MM.1S (cell line): Measurements from ENCODE around the gene KLF1.
A peak's percentile ranks its signal among the peaks of the same experiment; 100 is the strongest.

ENCODE experiments used
- DNase-seq: peaks from one replicate; pipeline ENCODE4 v3.0.0-alpha.2; 2015
- H2AFZ ChIP-seq: fragments of 300-600 bp; sonication (generic); 2 replicates; pipeline ENCODE4 v1.6.0; 2016; ENCODE audit warnings: antibody characterized with exemption, low read length
- H3F3A ChIP-seq: fragments of 300-600 bp; sonication (generic); 2 replicates; pipeline ENCODE4 v1.6.1; 2016; ENCODE audit warnings: mild to moderate bottlenecking, antibody characterized with exemption, low read length, moderate library complexity, mixed read lengths; ENCODE audit not compliant: insufficient read depth
- H3K27ac ChIP-seq: fragments of 300-600 bp; sonication (generic); 2 replicates; pipeline ENCODE4 v1.5.1; 2016; ENCODE audit warnings: mild to moderate bottlenecking, low read length
- H3K27me3 ChIP-seq: fragments of 300-600 bp; sonication (generic); replicated peaks from 2 replicates; pipeline ENCODE4 v1.6.0; 2016; ENCODE audit warnings: low read length; ENCODE audit not compliant: insufficient read depth
- H3K36me3 ChIP-seq: fragments of 300-600 bp; sonication (generic); replicated peaks from 2 replicates; pipeline ENCODE4 v1.6.1; 2016; ENCODE audit warnings: mild to moderate bottlenecking, low read length, mixed read lengths; ENCODE audit not compliant: insufficient read depth
- H3K4me1 ChIP-seq: fragments of 300-600 bp; sonication (generic); 2 replicates; pipeline ENCODE4 v1.6.1; 2016; ENCODE audit warnings: low read length, mixed read lengths
- H3K4me2 ChIP-seq: fragments of 300-600 bp; sonication (generic); 2 replicates; pipeline ENCODE4 v1.6.0; 2016; ENCODE audit warnings: low read depth, low read length
- H3K4me3 ChIP-seq: fragments of 300-600 bp; sonication (generic); 2 replicates; pipeline ENCODE4 v1.5.1; 2016; ENCODE audit warnings: low read length, mixed read lengths
- H3K79me2 ChIP-seq: fragments of 300-600 bp; sonication (generic); 2 replicates; pipeline ENCODE4 v1.6.1; 2016; ENCODE audit warnings: mixed run types, low read length, mixed read lengths
- H3K9ac ChIP-seq: fragments of 300-600 bp; sonication (generic); 2 replicates; pipeline ENCODE4 v1.6.1; 2016; ENCODE audit warnings: low read length, mixed read lengths
- H3K9me2 ChIP-seq: fragments of 300-600 bp; sonication (generic); replicated peaks from 2 replicates; pipeline ENCODE4 v1.6.1; 2016; ENCODE audit warnings: mild to moderate bottlenecking, low read length, mixed read lengths; ENCODE audit not compliant: insufficient read depth
- H3K9me3 ChIP-seq: fragments of 300-600 bp; sonication (generic); replicated peaks from 2 replicates; pipeline ENCODE4 v1.6.1; 2016; ENCODE audit warnings: mild to moderate bottlenecking, low read length, mixed read lengths; ENCODE audit not compliant: insufficient read depth
- H4K20me1 ChIP-seq: fragments of 300-600 bp; sonication (generic); 2 replicates; pipeline ENCODE4 v1.6.1; 2016; ENCODE audit warnings: mild to moderate bottlenecking, low read length, moderate library complexity, mixed read lengths; ENCODE audit not compliant: insufficient read depth
- EZH2 ChIP-seq: fragments of 300-600 bp; sonication (generic); optimal IDR thresholded peaks from 2 replicates; pipeline ENCODE3; 2017; ENCODE audit warnings: low read depth, mild to moderate bottlenecking, antibody characterized with exemption, low read length, mixed read lengths
- EZH2phosphoT487 ChIP-seq: fragments of 300-600 bp; sonication (generic); IDR thresholded peaks from 2 replicates; pipeline ENCODE4 v1.6.1; 2018; ENCODE audit warnings: antibody characterized with exemption, low read length
- TF ChIP-seq, protein P1 (sequence below): fragments of 300-600 bp; sonication (generic); IDR thresholded peaks from 2 replicates; pipeline ENCODE4 v1.5.1; 2016; ENCODE audit warnings: antibody characterized with exemption, low read length, mixed read lengths

Gene KLF1

DNA sequence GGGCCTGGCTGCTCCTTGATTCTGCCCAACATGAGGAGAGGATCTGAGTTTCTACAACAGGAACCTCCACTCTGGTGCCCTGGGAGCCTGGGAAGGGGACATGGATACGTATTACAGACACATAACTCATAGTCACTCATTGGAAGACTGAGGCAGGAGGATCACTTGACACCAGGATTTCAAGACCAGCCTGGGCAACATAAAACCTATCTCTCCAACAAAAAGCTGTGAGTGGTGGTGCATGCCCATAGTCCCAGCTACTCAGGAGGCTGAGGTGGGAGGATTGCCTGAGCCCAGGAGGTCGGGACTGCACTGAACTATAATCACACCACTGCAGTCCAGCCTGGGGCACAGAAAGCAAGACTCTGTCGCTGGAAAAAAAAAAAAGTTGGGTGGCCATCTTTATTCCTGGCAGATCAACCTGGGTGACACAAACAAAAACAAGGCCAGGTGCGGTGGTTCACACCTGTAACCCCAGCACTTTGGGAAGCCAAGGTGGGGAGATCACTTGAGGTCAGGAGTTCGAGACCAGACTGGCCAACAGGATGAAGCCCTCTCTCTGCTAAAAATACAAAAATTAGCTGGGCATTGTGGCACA lies 1.1 kb upstream of the KLF1 start:
- Histone ChIP-seq H3K9me2 (no peaks in the 10 kb centered on the region), H3K27ac (no peak overlapping the region), H3K4me1 (peaks cover 17% of the 10 kb centered on the region), H3F3A (peaks cover 8% of the 10 kb centered on the region), H3K4me3 (no peak overlapping the region), H3K36me3 (no peaks in the 10 kb centered on the region), H3K9ac (no peak overlapping the region), H3K4me2 (no peak overlapping the region), H3K79me2 (peaks cover 15% of the 10 kb centered on the region), H3K9me3 (no peaks in the 10 kb centered on the region), H3K27me3 (no peaks in the 10 kb centered on the region), H2AFZ (no peak overlapping the region), H4K20me1 (no peaks in the 10 kb centered on the region)
- TF ChIP-seq, protein P1, sequence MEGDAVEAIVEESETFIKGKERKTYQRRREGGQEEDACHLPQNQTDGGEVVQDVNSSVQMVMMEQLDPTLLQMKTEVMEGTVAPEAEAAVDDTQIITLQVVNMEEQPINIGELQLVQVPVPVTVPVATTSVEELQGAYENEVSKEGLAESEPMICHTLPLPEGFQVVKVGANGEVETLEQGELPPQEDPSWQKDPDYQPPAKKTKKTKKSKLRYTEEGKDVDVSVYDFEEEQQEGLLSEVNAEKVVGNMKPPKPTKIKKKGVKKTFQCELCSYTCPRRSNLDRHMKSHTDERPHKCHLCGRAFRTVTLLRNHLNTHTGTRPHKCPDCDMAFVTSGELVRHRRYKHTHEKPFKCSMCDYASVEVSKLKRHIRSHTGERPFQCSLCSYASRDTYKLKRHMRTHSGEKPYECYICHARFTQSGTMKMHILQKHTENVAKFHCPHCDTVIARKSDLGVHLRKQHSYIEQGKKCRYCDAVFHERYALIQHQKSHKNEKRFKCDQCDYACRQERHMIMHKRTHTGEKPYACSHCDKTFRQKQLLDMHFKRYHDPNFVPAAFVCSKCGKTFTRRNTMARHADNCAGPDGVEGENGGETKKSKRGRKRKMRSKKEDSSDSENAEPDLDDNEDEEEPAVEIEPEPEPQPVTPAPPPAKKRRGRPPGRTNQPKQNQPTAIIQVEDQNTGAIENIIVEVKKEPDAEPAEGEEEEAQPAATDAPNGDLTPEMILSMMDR: no peak
- no peak for TF ChIP-seq EZH2phosphoT487
- TF ChIP-seq EZH2: no peak
- no peak for DNase-seq

DNA sequence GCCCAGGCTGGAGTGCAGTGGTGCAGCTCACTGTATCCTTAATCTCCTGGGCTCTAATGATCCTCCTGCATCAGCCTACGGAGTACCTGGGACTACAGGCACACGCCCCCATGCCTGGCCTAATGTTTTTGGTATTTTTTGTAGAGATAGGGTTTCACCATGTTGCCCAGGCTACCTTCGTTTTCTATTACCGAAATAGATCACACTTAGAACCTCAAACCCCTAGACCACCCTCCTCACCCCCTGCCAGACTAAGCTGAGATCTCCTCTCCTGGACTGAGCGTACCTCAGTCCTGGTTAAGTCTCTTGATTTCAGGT lies 391 bp downstream of the KLF1 start:
- no peaks in the 10 kb centered on the region for H3K36me3 ChIP-seq
- H2AFZ ChIP-seq: no peak overlapping the region
- no peaks in the 10 kb centered on the region for H3K9me3 ChIP-seq
- H3F3A ChIP-seq: peaks cover 8% of the 10 kb centered on the region
- H3K4me1 ChIP-seq: peaks cover 11% of the 10 kb centered on the region
- no peaks in the 10 kb centered on the region for H4K20me1 ChIP-seq
- H3K9me2 ChIP-seq: no peaks in the 10 kb centered on the region
- H3K4me3 ChIP-seq: no peak overlapping the region
- no peak overlapping the region for H3K9ac ChIP-seq
- H3K4me2 ChIP-seq: no peak overlapping the region
- H3K79me2 ChIP-seq: peaks cover 9% of the 10 kb centered on the region
- DNase-seq: no peak
- TF ChIP-seq EZH2 (no peak), EZH2phosphoT487 (no peak)
- TF ChIP-seq, protein P1: no peak
- H3K27ac ChIP-seq: no peak overlapping the region
- H3K27me3 ChIP-seq: no peaks in the 10 kb centered on the region

DNA sequence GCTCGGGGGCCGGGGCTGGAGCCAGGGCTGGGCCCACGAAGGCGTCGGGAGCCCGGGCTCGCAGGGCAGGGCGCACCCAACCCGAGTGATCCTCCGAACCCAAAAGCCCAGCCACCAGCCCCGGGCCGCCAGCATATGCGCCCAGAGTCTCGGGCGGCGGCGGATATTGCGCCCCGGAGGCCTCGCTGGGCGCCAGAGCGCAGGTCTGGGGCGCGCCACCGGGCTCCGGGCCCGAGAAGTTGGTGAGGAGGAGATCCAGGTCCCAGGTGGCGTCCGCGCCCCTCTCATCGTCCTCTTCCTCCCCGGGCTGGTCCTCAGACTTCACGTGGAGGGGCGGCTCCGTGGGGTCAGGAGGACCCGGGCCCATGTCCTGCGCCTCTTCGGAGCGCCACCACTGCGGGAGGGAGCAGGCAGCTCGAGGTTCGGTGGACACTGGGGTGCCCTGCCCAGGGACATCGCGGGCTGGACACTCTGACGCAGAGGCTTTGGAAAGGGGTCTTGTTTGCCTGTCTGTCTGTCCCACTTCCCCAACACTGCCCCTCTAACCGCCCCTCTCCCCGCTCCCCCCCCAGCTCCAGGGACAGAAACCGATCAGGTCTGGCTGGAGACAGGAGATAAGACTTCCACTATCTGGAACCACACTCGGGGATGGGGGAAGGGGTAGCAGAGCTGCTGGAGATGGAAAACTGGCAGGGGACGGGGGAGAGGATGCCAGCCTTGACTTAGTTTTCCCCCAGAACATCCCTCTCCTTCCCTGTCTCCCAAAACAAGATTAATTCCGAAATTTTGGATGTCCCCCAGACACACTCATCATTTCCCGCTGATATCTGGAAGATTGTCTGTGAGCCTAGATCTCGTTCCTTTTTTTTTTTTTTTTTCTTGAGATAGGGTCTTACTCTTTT lies 1.0 kb downstream of the KLF1 start:
- Histone ChIP-seq H3K9me2 (no peaks in the 10 kb centered on the region), H3K9ac (peak overlapping the region; percentile 79), H3K27me3 (no peaks in the 10 kb centered on the region), H3K36me3 (no peaks in the 10 kb centered on the region), H4K20me1 (no peaks in the 10 kb centered on the region), H3K9me3 (no peaks in the 10 kb centered on the region), H3K27ac (peak overlapping the region; percentile 74; the same call in 1 of the 2 replicates), H3F3A (peaks cover 8% of the 10 kb centered on the region), H3K4me3 (peak overlapping the region; percentile 79), H2AFZ (peak overlapping the region; percentile 93), H3K4me1 (peaks cover 11% of the 10 kb centered on the region), H3K4me2 (peak overlapping the region; percentile 99), H3K79me2 (peaks cover 4% of the 10 kb centered on the region; the same call in 1 of the 2 replicates)
- TF ChIP-seq, protein P1: no peak
- TF ChIP-seq EZH2 (no peak), EZH2phosphoT487 (no peak)
- no peak for DNase-seq
